ENCODE results near the gene DDX56. TPM values are rescaled to one million over a fixed set of nuclear protein-coding genes. Genes with fewer than 3 reads are reported as not detected.

The DDX56 gene
- total and polyA plus RNA-seq, 2 of the 13 experiments (the other 11 are each of a cell fraction or from before 2014, with no cell fraction given), result 82.6 to 120 TPM

GRCh38 chr7:44565097-44565794 lies 8.5 kb downstream of the DDX56 start (continued):
- TF ChIP-seq ZNF687 (CRISPR knock-in tag; IDR thresholded peaks at IDR 0.05), result peak; percentile 74
- TF ChIP-seq ZNF646 (CRISPR knock-in tag; IDR thresholded peaks at IDR 0.05), result no peak
- TF ChIP-seq MED1 (CRISPR knock-in tag; IDR thresholded peaks at IDR 0.05), result peak; percentile 39; the same call in 1 of the 2 replicates
- TF ChIP-seq ZBTB33 (CRISPR knock-in tag; IDR thresholded peaks at IDR 0.05), result peak; percentile 17; the same call in 1 of the 2 replicates
- TF ChIP-seq ZNF570 (CRISPR knock-in tag; IDR thresholded peaks at IDR 0.05; ENCODE audit: borderline replicate concordance), result no peak
- TF ChIP-seq STAT5B (CRISPR knock-in tag; IDR thresholded peaks at IDR 0.05), result no peak
- TF ChIP-seq HCFC1 (IDR thresholded peaks at IDR 0.05; ENCODE audit: low read depth, low read length), result no peak
- TF ChIP-seq ISL2 (CRISPR knock-in tag; IDR thresholded peaks at IDR 0.05), result 0 out of 2 replicates have a peak, but pooled peaks have one; percentile 26
- no peak for TF ChIP-seq ZNF878 (CRISPR knock-in tag; IDR thresholded peaks at IDR 0.05)
- no peak for TF ChIP-seq ZNF331 (CRISPR knock-in tag; IDR thresholded peaks at IDR 0.05)
- no peak for TF ChIP-seq ZNF24 (IDR thresholded peaks at IDR 0.05)
- 0 out of 2 replicates have a peak, but pooled peaks have one; percentile 19 for TF ChIP-seq ZNF574 (CRISPR knock-in tag; IDR thresholded peaks at IDR 0.05)
- 0 out of 2 replicates have a peak, but pooled peaks have one; percentile 72 for TF ChIP-seq NFKB2 (CRISPR knock-in tag; IDR thresholded peaks at IDR 0.05; ENCODE audit: borderline replicate concordance)

Data from HepG2 (cell line).